Spleen (tissue), 7 donors: Measurements from ENCODE around the gene CNPY4.

Source experiments
- POLR2AphosphoS5 ChIP-seq, 3 donors: sonication (generic); formaldehyde crosslinking; IDR thresholded peaks; one replicate each; pipeline ENCODE4 v1.5.1; 2017; ENCODE audit warnings: antibody characterized with exemption in 3 of 3
- TF ChIP-seq, protein P1 (sequence below), 11 experiments: fragments of 200-600 bp in 7 of 11; fragments of 450-650 bp in 4 of 11; sonication (generic) in 4 of 11; IDR thresholded peaks in 8 of 11; conservative IDR thresholded peaks in 3 of 11; 1 replicate in 7 of 11; 2 replicates in 4 of 11; pipeline versions ENCODE4 v1.4.0 to v1.8.0; 2016 to 2021; ENCODE audit warnings: antibody characterized with exemption in 11 of 11, inconsistent platforms in 4 of 11, mild to moderate bottlenecking in 1 of 11
- donor health status: DM: no; HTN: no; CAD: no; lungs with moderate emphysema.
- donor health status: DM: no; HTN: no; CAD: no.
- donor health status: DM: no; HTN: no; CAD: no.

DNA sequence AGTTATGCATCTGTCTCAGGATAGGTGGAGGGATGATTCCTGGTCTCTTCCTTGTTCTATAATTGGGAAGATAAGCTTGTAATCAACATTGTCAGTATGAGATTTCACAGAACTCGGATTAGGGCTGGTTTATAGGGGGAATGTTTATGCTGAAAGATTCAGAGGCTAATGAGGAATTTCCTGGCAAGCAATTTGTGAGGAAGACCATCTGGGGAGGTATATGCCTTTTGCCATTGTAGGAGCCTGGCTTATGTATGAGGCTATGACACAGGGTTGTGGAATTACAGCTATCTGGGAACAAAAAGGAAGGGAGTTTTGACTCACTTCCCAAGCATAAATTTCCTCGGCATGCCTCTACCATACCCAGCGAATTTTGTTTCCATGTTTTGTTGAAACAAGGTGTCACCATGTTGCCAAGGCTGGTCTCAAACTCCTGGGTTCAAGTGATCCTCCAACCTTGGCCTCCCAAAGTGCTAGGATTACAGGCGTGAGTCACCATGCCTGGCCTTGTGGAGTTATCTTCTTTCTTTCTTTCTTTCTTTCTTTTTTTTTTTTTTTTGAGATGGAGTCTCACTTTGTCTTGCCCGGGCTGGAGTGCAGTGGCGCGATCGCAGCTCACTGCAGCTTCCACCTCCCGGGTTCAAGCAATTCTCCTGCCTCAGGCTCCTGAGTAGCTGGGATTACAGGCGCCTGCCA, 32.2 kb upstream of the CNPY4 start:
- TF ChIP-seq, protein P1, sequence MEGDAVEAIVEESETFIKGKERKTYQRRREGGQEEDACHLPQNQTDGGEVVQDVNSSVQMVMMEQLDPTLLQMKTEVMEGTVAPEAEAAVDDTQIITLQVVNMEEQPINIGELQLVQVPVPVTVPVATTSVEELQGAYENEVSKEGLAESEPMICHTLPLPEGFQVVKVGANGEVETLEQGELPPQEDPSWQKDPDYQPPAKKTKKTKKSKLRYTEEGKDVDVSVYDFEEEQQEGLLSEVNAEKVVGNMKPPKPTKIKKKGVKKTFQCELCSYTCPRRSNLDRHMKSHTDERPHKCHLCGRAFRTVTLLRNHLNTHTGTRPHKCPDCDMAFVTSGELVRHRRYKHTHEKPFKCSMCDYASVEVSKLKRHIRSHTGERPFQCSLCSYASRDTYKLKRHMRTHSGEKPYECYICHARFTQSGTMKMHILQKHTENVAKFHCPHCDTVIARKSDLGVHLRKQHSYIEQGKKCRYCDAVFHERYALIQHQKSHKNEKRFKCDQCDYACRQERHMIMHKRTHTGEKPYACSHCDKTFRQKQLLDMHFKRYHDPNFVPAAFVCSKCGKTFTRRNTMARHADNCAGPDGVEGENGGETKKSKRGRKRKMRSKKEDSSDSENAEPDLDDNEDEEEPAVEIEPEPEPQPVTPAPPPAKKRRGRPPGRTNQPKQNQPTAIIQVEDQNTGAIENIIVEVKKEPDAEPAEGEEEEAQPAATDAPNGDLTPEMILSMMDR (IDR thresholded peaks at IDR 0.05 in 8 of 11, conservative IDR thresholded peaks at IDR 0.05 in 3 of 11): no peak
- no peak for TF ChIP-seq POLR2AphosphoS5 (IDR thresholded peaks at IDR 0.05)
